NCI-H1436 (cell line): ENCODE results near the gene ESRRA.
A peak's percentile ranks its signal among the peaks of the same experiment; 100 is the strongest.

Source experiments
- DNase-seq: peaks from one replicate; lab custom pipeline; 2025; lab: John Stamatoyannopoulos, UW

ESRRA gene

DNA sequence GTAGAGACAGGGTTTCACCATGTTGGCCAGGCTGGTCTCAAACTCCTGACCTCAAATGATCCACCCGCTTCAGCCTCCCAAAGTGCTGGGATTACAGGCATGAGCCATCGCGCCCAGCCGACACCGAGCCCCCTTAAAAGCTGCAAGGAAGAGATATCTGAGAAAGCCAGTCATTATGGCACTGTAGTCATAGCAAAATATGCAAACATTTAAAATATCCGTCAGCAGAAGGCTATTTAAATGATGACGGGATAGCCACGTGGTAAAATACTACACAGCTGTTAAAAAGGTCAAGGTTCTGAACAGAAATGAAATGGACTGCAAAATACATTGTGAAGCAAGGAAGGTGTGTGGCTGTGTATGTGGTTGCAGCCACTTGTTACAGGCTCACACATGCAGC lies 28.2 kb downstream of the ESRRA start:
- no peak for DNase-seq

DNA sequence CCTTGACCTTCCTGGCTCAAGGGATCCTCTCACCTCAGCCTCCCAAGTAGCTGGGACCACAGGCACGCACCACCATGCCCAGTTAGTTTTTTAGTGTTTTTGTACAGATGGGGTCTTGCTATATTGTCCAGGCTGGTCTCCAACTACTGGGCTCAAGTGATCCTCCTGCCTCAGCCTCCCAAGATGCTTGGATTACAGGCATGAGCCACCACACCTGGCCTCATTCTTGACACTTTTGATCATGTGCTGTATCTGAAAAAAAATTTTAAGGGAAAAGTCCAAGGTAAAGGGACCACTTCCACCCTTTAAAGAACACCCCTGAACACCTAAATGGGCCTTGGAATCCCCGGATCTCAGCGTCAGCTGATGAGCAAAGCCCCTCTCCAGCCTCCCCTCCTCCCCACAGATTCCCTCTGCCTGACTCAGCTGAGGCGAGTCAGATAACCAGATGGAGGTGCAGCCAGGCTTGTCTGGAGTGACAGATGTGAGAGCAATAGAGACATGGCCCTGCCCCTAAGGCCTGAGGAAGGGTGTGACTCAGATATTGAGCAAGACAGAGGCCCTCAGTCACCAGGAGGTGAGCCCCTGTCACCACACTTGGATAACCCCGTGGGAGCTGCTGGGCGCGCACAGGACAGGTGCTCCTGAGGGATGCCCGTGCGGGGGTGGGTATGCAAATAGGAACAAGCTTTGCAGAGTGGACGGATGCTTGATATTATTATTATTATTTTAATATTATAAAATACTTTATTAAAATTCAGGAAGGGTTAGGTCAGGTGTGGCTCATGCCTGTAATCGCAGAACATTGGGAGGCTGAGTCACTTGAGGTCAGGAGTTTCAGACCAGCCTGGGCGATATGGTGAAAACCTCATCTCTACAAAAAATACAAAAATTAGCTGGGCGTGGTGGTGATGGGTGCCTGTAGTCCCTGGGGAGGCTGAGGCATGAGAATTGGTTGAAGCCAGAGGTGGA lies 29.7 kb downstream of the ESRRA start:
- peak; percentile 72 for DNase-seq

DNA sequence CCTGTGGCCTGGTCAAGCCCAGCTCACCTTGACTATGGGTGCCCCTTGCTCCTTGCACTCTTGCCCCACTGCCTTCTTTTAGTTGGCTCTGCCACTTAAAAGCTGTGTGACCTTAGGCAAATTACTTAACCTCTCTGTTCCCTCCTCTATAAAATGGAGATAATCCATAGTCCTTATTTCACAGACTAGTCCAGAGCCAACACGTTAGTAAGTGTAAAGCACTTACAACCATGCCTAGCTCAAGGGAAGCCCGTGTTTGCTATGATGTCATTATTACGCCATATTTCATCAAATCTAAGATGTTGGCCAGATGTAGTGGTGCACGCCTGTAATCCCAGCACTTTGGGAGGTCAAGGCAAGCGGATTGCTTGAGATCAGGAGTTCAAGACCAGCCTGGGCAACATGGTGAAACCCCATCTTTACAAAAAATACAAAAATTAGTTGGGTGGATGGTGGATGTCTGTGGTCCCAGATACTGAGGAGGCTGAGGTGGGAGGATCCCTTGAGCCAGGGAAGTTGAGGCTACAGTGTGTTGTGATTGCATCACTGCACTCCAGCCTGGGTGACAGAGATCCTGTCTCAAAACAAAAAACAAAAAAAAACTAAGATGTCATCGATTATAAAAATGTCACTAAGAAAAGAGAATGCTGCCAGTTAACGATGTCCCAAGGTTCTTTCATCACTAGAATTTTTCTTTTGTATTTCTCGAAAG lies 32.4 kb downstream of the ESRRA start:
- DNase-seq = no peak

DNA sequence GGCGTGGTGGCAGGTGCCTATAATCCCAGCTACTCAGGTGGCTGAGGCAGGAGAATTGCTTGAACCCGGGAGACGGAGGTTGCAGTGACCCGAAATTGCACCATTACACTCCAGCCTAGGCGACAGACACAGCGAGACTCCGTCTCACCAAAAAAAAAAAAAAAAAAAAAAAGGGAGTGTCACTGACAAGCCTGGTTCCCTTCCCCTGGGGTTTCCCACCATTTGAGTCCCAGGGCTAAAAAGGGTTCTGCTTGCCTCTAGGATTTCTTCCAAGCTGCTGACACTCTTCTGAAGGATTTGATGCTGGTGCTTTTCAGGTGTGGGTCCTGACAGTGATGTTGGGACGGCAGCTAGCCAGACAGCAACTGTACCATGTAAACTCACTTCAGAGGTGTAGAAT lies 33.4 kb downstream of the ESRRA start:
- DNase-seq = no peak

DNA sequence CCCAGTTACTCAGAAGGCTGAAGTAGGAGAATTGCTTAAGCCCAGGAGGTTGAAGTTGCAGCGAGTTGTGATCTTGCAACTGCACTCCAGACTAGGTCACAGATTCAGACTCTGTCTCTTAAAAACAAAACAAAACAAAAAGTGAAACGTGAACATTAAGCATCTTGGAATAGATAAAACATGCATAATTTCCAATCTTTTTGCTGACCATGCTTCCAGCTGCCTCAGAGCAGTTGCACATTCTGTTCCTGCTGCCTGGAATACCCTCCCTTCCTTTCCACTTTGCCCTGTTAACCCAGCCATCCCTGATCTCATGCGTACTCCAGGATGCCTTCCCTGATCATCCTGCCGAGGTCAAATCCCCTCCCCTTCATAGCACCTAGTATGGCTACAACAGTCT lies 34.0 kb downstream of the ESRRA start:
- DNase-seq = no peak

DNA sequence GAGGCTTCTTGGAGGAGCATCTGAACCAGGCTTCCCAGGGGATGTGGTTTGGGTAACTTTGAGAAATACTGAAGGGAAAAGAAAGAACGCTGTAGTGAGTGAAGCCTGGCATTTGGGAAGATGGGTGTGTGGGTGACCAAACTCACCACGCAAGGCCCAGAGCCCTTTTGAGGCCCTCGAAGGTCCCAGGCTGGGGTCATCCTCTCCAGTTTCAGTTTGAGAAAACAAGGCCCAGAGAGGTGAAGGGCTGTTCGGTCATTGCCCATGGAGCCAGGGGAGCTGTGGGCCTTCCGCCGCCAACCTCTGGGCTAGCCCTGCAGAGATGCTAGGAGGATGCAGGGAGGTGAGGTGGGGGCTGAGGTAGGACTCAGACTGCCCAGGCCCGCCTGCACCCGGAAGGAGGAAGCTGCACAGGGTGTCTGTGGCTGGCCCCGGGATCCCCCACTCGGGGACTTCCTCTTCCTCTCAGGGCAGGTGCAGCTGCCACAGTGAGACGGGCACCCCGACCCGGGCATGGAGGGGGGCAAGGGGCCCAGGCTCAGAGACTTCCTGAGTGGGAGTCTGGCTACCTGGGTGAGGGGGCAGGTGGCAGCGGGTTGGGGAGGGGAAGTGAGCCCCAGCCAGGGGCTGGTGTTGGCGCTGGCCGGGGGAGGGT lies 34.6 kb downstream of the ESRRA start, which contains the start of gene CCDC88B:
Gene CCDC88B (plus strand): TSS at position 451 of the 655 bp plus-strand sequence. CDS start 63 bp downstream, at position 514.
- DNase-seq = no peak

DNA sequence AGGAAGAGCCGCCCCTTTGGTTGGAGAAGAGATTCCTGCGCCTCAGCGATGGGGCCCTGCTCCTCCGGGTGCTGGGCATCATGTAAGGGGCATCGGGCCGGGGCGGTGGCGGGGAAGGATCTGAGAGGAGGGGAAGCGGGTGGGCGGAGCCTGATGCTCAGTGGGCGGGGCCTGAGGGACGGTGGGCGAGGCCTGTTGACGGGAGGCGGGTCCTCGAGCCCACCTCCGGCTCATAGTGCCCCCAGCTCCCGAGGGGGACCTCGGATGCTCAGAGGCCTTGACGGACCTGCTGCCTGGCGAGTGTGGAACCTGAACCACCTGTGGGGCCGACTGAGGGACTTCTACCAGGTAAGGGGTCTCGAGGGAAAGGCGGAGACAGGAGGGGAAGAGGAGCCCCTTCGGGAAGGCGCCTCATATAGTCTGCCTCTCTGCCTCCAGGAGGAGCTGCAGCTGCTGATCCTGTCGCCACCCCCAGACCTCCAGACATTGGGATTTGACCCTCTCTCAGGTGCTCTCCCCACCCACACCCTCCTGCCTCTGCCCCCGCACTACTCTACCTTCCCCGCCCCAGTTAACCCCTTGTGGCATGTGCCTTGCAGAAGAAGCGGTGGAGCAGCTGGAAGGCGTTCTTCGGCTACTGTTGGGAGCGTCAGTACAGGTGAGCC lies 35.5 kb downstream of the ESRRA start:
- no peak for DNase-seq

DNA sequence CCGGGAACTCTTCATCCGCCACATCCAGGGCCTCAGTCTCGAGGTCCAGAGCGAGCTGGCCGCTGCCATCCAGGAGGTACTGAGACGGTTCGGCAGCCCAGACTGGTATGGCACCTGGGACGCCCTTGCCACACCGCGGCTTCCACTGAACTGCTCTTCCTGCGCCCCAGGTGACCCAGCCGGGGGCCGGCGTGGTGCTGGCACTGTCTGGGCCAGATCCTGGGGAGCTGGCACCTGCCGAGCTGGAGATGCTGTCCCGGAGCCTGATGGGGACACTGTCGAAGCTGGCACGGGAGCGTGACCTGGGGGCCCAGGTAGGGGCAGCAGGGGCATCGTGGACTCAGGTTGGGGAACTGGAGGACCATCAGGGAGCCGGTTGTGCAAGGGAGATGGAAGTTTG lies 36.1 kb downstream of the ESRRA start:
- DNase-seq = no peak

DNA sequence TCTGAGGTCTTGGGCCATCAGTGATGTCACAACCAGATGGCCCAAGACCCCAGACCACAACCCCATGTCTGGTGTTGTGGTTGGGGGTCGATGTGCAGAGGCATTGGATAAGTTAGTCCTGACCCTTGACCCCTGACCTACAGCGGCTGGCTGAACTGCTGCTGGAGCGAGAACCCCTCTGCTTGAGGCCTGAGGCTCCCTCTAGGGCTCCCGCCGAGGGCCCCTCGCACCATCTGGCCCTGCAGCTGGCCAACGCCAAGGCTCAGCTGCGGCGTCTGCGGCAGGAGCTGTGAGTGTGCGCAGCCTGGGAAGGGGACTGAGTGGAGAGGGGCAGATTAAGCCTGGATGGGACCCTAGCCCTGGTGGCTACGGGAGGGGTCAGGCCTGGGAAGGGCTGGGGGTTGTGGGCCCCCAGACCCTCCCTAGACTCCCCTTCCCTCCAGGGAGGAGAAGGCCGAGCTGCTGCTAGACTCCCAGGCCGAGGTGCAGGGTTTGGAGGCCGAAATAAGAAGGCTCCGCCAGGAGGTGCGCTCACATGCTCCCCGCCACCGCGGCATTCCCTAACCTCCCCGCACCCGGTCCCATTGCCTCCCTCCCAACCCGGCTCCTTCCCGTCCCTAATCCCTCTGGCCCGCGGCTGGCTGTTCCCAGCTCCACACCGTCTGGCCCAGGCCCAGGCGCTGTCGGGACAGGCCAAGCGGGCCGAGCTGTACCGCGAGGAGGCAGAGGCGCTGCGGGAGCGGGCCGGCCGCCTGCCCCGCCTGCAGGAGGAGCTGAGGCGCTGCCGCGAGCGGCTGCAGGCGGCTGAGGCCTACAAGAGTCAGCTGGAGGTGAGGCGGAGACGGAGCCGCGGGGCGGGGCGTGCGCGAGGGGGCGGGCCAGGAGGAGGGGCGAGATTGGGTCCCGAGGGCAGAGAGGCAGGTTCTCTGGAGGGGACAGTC lies 36.8 kb downstream of the ESRRA start:
- DNase-seq = peak; percentile 70

DNA sequence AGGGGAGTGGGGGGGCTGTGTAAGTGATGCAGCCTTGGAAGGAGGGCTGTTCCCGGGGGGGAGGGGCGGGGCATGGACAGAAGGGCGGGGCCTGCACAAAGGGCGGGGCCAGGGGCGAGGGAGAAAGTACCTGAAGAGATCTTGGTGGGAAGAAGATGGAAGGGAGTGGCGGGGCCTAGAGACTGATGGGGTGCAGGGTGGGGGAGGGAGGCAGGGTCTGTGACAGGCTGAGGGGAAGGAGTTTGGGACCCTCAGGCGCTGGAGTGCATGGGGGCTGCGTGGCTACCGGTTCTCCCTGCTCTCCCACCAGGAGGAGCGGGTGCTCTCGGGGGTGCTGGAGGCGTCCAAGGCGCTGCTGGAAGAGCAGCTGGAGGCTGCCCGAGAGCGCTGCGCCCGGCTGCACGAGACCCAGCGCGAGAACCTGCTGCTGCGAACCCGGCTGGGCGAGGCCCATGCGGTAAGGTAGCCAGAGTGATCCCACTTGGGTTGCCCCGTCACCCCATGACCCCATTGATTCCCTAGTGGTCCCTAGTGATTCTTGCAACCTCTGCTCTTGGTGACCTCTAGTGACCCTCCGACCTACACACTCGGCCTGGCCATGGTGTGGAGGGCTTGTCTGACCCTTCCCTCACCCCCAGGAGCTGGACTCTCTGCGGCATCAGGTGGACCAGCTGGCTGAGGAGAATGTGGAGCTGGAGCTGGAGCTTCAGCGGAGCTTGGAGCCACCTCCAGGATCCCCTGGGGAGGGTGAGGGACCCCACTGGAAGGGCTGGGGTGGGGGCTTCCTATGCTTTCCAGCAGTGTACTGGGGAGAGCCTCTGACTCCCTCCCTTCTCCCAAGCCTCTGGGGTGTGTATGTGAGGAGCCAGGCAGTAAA lies 37.8 kb downstream of the ESRRA start:
- DNase-seq = no peak

DNA sequence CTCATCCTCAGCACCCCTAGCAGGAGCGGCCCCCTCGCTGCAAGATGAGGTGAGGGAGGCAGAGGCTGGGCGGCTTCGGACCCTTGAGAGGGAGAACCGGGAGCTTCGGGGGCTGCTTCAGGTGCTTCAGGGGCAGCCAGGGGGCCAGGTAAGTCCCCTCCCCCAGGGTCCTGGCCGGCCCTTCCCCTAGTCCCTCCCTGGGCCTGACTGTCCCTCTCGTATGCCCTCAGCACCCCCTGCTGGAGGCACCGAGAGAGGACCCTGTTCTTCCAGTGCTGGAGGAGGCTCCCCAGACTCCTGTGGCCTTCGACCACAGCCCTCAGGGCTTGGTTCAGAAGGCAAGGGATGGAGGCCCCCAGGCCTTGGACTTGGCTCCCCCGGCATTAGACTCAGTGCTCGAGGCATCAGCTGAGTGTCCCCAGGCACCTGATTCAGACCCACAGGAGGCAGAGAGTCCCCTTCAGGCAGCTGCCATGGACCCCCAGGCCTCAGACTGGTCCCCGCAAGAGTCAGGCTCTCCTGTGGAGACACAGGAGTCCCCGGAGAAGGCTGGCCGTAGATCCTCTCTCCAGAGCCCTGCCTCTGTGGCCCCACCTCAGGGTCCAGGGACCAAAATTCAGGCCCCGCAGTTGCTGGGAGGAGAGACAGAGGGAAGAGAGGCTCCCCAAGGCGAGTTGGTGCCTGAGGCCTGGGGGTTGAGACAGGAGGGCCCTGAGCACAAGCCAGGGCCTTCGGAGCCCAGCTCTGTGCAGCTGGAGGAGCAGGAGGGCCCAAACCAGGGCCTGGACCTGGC lies 38.6 kb downstream of the ESRRA start:
- no peak for DNase-seq

DNA sequence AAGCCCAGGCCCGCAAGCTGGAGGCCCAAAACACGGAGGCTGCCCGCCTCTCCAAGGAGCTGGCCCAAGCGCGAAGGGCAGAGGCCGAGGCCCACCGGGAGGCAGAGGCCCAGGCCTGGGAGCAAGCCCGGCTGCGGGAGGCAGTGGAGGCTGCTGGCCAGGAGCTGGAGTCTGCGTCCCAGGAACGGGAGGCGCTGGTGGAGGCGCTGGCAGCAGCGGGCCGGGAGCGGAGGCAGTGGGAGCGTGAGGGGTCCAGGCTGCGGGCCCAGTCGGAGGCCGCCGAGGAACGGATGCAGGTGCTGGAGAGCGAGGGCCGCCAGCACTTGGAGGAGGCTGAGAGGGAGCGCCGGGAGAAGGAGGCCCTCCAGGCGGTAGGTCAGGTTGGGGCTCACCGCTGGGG lies 39.5 kb downstream of the ESRRA start:
- DNase-seq = no peak

DNA sequence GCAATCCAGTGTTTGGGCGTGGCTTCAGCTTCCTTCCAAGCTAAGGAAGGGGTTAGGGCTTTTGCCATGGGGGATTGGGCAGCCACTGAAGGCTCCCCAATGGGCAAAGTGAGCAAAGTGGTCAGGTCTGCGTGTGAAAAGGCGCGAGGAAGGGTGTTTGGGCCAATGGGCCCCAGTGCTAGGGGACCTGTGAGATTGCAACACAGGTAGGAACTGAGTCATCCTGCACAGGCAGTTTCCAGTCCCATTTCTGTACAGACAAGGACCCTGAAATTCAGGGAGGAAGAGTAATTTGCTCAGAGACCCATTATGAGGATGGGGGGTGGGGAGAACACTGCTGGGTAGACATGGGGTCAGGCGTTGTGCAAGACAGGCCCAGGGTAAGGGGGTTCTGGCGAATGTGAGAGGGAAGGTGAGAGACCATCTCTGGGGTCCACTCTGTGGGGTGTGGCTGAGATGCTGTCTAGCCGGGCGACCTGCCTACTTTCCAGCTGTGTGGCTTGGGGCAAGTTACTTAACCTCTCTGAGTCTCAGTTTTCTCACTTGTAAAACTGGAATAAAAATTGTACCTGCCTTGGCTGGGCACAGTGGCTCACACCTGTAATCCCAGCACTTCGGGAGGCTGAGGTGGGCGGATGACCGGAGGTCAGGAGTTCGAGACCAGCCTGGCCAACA lies 42.0 kb downstream of the ESRRA start:
- no peak for DNase-seq

DNA sequence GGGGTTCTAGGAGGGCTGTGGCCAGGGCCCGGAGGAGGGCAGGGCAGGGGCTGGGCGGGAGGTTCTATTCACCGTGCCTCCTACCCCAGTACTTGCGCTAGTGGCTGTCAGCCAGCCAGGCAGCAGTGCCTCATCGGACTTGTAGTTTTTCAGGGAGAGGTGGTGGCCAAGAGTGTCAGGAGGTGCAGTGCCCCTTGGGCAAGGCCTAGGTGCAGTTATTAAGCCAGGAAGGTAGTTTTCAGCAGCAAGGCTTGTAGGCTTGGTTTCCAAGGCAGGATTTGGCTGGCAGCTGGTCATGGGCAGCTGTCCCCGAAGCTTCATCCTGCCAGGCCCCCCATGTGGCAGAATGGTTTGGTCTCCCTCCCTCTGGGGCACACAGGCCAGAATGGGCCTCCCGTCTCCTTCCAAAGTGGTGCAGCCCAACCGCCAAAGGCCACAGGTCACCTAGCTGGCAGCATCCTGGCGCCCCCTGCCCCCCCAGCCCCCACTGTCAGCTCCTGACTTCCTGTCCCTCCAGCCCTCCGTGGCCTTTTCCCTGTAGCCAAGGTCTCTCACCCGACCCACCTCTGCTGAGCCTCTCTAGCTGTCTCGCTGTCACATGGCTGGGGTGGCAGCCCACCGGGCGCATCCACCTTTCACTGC lies 43.2 kb downstream of the ESRRA start:
- no peak for DNase-seq

DNA sequence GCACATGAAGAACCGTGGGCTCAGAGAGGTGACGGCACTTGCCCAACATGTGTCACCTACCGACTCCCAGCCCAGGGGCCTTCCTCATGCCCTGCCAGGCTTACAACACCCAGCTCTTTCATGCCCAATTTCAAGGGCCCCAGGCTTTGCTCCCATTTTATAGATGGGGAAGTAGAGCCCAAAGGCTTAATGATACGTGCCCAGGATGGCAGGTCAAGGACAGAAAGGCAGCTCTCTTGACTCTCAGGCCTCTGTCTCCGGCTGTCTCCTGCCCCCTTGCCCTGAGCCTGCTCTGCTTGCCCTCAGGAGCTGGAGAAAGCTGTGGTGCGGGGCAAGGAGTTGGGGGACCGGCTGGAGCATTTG lies 43.7 kb downstream of the ESRRA start:
- DNase-seq = no peak

DNA sequence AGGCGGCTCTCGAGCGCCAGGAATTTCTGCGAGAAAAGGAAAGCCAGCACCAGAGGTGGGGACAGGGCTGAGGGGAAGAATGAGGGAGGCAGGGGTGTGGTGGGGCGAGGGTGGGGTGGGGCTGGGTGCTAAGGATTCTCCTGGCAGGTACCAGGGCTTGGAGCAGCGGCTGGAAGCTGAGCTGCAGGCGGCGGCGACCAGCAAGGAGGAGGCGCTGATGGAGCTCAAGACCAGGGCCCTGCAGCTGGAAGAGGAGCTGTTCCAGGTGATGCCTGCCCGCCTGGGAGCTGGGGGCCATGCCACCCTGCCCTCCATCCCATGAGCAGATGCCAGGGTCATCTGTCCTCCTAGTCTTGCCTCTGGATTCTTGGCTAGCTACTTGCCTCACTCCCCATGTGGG lies 44.1 kb downstream of the ESRRA start:
- DNase-seq = no peak

DNA sequence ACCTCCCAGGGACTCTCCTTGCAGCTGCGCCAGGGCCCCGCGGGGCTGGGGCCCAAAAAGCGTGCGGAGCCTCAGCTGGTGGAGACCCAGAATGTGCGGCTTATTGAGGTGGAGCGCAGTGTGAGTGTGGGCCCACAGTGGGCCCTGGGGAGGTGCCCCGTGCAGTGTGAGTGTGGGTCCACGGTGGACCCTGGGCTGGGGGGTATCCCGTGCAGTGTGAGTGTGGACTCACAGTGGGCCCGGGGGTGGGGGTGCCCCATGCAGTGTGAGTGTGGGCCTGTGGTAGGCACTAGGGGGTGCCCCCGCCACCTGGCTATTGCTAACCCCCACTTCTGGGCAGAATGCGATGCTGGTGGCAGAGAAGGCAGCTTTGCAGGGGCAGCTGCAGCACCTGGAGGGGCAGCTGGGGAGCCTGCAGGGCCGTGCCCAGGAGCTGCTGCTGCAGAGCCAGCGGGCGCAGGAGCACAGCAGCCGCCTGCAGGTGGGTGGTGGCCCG lies 45.9 kb downstream of the ESRRA start:
- no peak for DNase-seq
